IPS-18a (cell line): ENCODE data around the gene DPP3.
"Not testable (repeated sequence)": the region's sequence is repeated elsewhere in the genome, so short reads cannot be mapped to it uniquely, and the experiment has no call there.

Experiments
- H3K27ac ChIP-seq: one replicate; pipeline ENCODE4 v1.5.1; 2013; ENCODE audit warnings: low read length
- H3K27me3 ChIP-seq: one replicate; pipeline ENCODE4 v1.6.1; 2013; ENCODE audit warnings: mild to moderate bottlenecking, low read length; ENCODE audit not compliant: control insufficient read depth, insufficient read depth
- H3K36me3 ChIP-seq: one replicate; pipeline ENCODE4 v1.6.1; 2013; ENCODE audit warnings: low read depth, low read length; ENCODE audit not compliant: control insufficient read depth
- H3K4me1 ChIP-seq: one replicate; pipeline ENCODE4 v1.6.1; 2013; ENCODE audit warnings: low read depth, low read length; ENCODE audit not compliant: control insufficient read depth
- H3K4me3 ChIP-seq: one replicate; pipeline ENCODE4 v1.5.1; 2013; ENCODE audit warnings: low read length
- H3K9ac ChIP-seq: one replicate; pipeline ENCODE4 v1.6.1; 2013; ENCODE audit warnings: mild to moderate bottlenecking, low read length, moderate library complexity
- H3K9me3 ChIP-seq: one replicate; pipeline ENCODE4 v1.6.1; 2013; ENCODE audit warnings: low read depth, low read length; ENCODE audit not compliant: control insufficient read depth

Gene DPP3

GRCh38 chr11:66480117-66480938, at the start of gene DPP3:
DPP3 (plus strand) TSS chr11:66480434; CDS start chr11:66482201, 1,767 bp downstream.
- Histone ChIP-seq H3K9me3 (no peaks in the 10 kb centered on the region), H3K27me3 (no peaks in the 10 kb centered on the region), H3K27ac (peak within 1 kb of the TSS; percentile 90), H3K4me1 (no peaks in the 10 kb centered on the region), H3K9ac (peak within 1 kb of the TSS; percentile 91), H3K4me3 (peak within 1 kb of the TSS; percentile 91), H3K36me3 (peaks cover 10% of the 10 kb centered on the region)

DNA sequence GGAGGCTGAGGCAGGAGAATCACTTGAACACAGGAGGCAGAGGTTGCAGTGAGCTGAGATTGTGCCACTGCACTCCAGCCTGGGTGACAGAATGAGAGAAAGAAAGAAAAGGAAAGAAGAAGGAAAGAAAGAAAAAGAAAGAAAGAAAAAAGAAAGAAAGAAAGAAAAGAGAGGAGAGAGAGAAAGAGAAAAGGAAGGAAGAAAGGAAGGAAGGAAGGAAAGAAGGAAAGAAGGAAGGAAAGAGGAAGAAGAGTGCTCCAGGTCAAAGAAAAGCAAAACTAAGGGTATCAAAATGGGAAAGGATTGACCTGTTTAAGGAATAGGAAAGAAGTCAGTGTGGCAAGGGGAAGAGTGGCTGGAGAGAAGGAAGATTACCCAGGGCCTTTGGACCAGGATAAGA, 48.9 kb upstream of the DPP3 start:
- H3K27me3 ChIP-seq, H3K9ac ChIP-seq, H3K4me1 ChIP-seq, H3K4me3 ChIP-seq, H3K27ac ChIP-seq, H3K9me3 ChIP-seq: not testable (repeated sequence)
- peaks cover 16% of the 10 kb centered on the region for H3K36me3 ChIP-seq

DNA sequence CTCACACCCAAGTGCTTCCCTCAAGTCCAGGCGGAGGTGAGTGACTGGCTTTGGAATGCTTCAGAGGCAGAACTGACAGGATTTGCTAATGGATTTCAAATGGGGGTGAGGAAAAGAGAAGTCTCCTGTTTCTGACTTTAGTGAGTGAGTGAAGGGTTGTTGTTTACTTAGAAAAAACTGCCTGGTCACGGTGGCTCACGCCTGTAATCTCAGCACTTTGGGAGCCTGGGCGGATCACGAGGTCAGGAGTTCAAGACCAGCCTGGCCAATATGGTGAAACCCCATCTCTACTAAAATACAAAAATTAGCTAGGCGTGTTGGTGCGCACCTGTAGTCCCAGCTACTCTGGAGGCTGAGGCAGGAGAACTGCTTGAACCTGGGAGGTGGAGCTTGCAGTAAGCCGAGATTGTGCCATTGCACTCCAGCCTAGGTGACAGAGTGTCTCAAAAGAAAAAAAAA, 48.3 kb upstream of the DPP3 start:
- not testable (repeated sequence) for H3K27ac ChIP-seq, H3K9me3 ChIP-seq, H3K27me3 ChIP-seq, H3K4me1 ChIP-seq, H3K9ac ChIP-seq, H3K4me3 ChIP-seq
- H3K36me3 ChIP-seq = peaks cover 22% of the 10 kb centered on the region

DNA sequence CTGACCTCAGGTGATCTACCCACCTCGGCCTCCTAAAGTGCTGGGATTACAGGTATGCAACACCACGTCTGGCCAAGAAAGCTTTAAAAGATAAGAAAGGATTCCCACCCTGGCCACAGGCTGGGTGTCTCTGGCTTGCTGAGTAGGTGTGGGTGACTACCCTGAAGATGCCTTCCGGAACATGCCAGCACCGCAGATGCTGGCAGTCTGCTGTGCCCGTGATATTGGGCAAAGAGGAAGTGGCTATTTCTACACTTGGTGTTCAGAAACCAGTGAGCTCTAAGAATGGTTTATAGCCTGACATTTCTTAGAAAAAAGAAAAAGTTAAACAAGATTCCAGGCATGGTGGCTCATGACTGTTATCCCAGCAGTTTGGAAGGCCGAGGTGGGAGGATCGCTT, 47.6 kb upstream of the DPP3 start:
- H3K4me3 ChIP-seq = no peak overlapping the region
- H3K9me3 ChIP-seq = no peaks in the 10 kb centered on the region
- H3K36me3 ChIP-seq = peaks cover 24% of the 10 kb centered on the region
- H3K27ac ChIP-seq = no peak overlapping the region
- no peaks in the 10 kb centered on the region for H3K27me3 ChIP-seq
- H3K4me1 ChIP-seq = no peaks in the 10 kb centered on the region
- H3K9ac ChIP-seq = no peak overlapping the region

- H3K9ac ChIP-seq = peak overlapping the region; percentile 95
- H3K27me3 ChIP-seq = no peaks in the 10 kb centered on the region
- H3K36me3 ChIP-seq = peaks cover 24% of the 10 kb centered on the region
- H3K4me3 ChIP-seq = peak overlapping the region; percentile 94
- no peaks in the 10 kb centered on the region for H3K4me1 ChIP-seq
- H3K27ac ChIP-seq = peak overlapping the region; percentile 100
- no peaks in the 10 kb centered on the region for H3K9me3 ChIP-seq
Measured at GRCh38 chr11:66437979-66438503, 42.2 kb upstream of the DPP3 start.

GRCh38 chr11:66438504-66439466, 41.4 kb upstream of the DPP3 start, which contains the start of gene MRPL11:
MRPL11 (minus strand) TSS chr11:66438848; CDS start chr11:66438754, 94 bp downstream.
- H3K9me3 ChIP-seq = no peaks in the 10 kb centered on the region
- H3K27ac ChIP-seq = peak within 1 kb of the TSS; percentile 100
- H3K4me3 ChIP-seq = peak within 1 kb of the TSS; percentile 94
- no peaks in the 10 kb centered on the region for H3K27me3 ChIP-seq
- no peaks in the 10 kb centered on the region for H3K4me1 ChIP-seq
- H3K36me3 ChIP-seq = peaks cover 24% of the 10 kb centered on the region
- peak within 1 kb of the TSS; percentile 95 for H3K9ac ChIP-seq

GRCh38 chr11:66440101-66440939, 39.9 kb upstream of the DPP3 start:
- not testable (repeated sequence) for H3K27ac ChIP-seq, H3K4me1 ChIP-seq, H3K4me3 ChIP-seq, H3K9ac ChIP-seq, H3K27me3 ChIP-seq, H3K9me3 ChIP-seq
- peaks cover 17% of the 10 kb centered on the region for H3K36me3 ChIP-seq

- not testable (repeated sequence) for H3K4me3 ChIP-seq, H3K9me3 ChIP-seq, H3K9ac ChIP-seq, H3K27ac ChIP-seq, H3K27me3 ChIP-seq, H3K4me1 ChIP-seq
- H3K36me3 ChIP-seq = peaks cover 12% of the 10 kb centered on the region
Measured at GRCh38 chr11:66440940-66441282, 39.3 kb upstream of the DPP3 start.

GRCh38 chr11:66443602-66444001, 36.6 kb upstream of the DPP3 start:
- Histone ChIP-seq H3K27ac (no peak overlapping the region), H3K36me3 (no peaks in the 10 kb centered on the region), H3K4me3 (no peak overlapping the region), H3K9ac (no peak overlapping the region), H3K4me1 (peaks cover 14% of the 10 kb centered on the region), H3K9me3 (no peaks in the 10 kb centered on the region), H3K27me3 (no peaks in the 10 kb centered on the region)

DNA sequence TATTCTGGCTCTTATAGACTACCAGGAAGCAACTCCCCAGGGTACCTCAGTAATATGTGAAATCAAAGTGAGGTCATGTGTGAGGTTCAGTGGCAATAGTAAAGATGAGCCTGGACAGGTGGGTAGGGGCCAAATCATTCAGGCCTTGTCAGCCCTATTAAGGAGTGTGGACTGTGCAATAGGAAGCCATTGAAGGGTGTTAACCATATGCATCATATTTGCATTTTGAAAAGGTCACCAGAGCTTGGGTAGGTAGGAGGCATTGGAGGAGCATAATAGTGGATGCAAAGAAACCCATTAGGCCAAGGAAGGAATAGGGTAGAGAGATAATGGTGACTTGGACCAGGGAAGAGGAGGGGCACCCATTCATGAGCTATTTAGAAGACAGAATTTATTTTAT, 33.2 kb upstream of the DPP3 start:
- H3K27ac ChIP-seq = no peak overlapping the region
- H3K4me3 ChIP-seq = no peak overlapping the region
- H3K4me1 ChIP-seq = peaks cover 14% of the 10 kb centered on the region
- no peak overlapping the region for H3K9ac ChIP-seq
- H3K36me3 ChIP-seq = no peaks in the 10 kb centered on the region
- no peaks in the 10 kb centered on the region for H3K9me3 ChIP-seq
- no peaks in the 10 kb centered on the region for H3K27me3 ChIP-seq

- H3K27ac ChIP-seq = no peak overlapping the region
- no peaks in the 10 kb centered on the region for H3K36me3 ChIP-seq
- no peaks in the 10 kb centered on the region for H3K27me3 ChIP-seq
- H3K9ac ChIP-seq = no peak overlapping the region
- H3K9me3 ChIP-seq = no peaks in the 10 kb centered on the region
- peaks cover 14% of the 10 kb centered on the region for H3K4me1 ChIP-seq
- no peak overlapping the region for H3K4me3 ChIP-seq
Measured at GRCh38 chr11:66448523-66448922, 31.7 kb upstream of the DPP3 start.
